Hepatocyte (in vitro differentiated cells): ENCODE measurements around the gene PRX.

Source experiments
- CTCF ChIP-seq: fragments of 200-600 bp; sonication (generic); IDR thresholded peaks from 2 replicates; pipeline ENCODE4 v1.5.1; 2016; ENCODE audit warnings: antibody characterized with exemption, mild to moderate bottlenecking; ENCODE audit not compliant: poor library complexity
- EZH2 ChIP-seq: fragments of 200-600 bp; sonication (generic); IDR thresholded peaks from 2 replicates; pipeline ENCODE4 v1.6.1; 2016; ENCODE audit warnings: antibody characterized with exemption, mild to moderate bottlenecking, borderline replicate concordance
- EZH2phosphoT487 ChIP-seq: fragments of 200-600 bp; sonication (generic); IDR thresholded peaks from one replicate; pipeline ENCODE4 v1.6.1; 2018; ENCODE audit warnings: antibody characterized with exemption, mild to moderate bottlenecking, low read depth, moderate library complexity; ENCODE audit not compliant: unreplicated experiment, severe bottlenecking

GRCh38 chr19:40441719-40442253, 28.6 kb upstream of the PRX start:
- TF ChIP-seq CTCF (no peak), EZH2phosphoT487 (no peak), EZH2 (no peak)
